Nephron progenitor cell (in vitro differentiated cells): Measurements from ENCODE around the gene PARN.

Source experiments
- DNase-seq: peaks from one replicate; pipeline ENCODE4 v3.0.0; 2021
- H3K27ac Mint-ChIP-seq: 2 replicates; pipeline ENCODE4 v1.8.0; 2021; ENCODE audit warnings: mild to moderate bottlenecking, moderate library complexity, mixed read lengths
- H3K27me3 Mint-ChIP-seq: 2 replicates; pipeline ENCODE4 v1.8.0; 2021; ENCODE audit warnings: mild to moderate bottlenecking, low read depth, mixed read lengths; ENCODE audit not compliant: poor library complexity
- H3K36me3 Mint-ChIP-seq: 2 replicates; pipeline ENCODE4 v1.8.0; 2021; ENCODE audit warnings: low read depth, mixed read lengths
- H3K4me1 Mint-ChIP-seq: 2 replicates; pipeline ENCODE4 v1.8.0; 2021; ENCODE audit warnings: mixed read lengths
- H3K4me3 Mint-ChIP-seq: 2 replicates; pipeline ENCODE4 v1.8.0; 2021; ENCODE audit warnings: mild to moderate bottlenecking, moderate library complexity, mixed read lengths
- H3K9me3 Mint-ChIP-seq: 2 replicates; pipeline ENCODE4 v1.8.0; 2021; ENCODE audit warnings: mild to moderate bottlenecking, moderate library complexity, mixed read lengths
- CTCF ChIP-seq: fragments of 200-600 bp; sonication (generic); IDR thresholded peaks from 2 replicates; pipeline ENCODE4 v1.5.0; 2021; ENCODE audit warnings: antibody characterized with exemption

The PARN gene

GRCh38 chr16:14562691-14563491, 67.2 kb downstream of the PARN start:
- no peak overlapping the region for H3K27ac Mint-ChIP-seq
- no peaks in the 10 kb centered on the region for H3K9me3 Mint-ChIP-seq
- H3K4me3 Mint-ChIP-seq: no peak overlapping the region
- H3K27me3 Mint-ChIP-seq: no peaks in the 10 kb centered on the region
- no peak for DNase-seq
- H3K4me1 Mint-ChIP-seq: peaks cover 13% of the 10 kb centered on the region
- no peaks in the 10 kb centered on the region for H3K36me3 Mint-ChIP-seq
- TF ChIP-seq CTCF: no peak

- TF ChIP-seq CTCF: no peak
- no peak overlapping the region for H3K4me3 Mint-ChIP-seq
- peaks cover 10% of the 10 kb centered on the region for H3K36me3 Mint-ChIP-seq
- no peak for DNase-seq
- H3K27ac Mint-ChIP-seq: no peak overlapping the region
- H3K4me1 Mint-ChIP-seq: peaks cover 13% of the 10 kb centered on the region
- no peaks in the 10 kb centered on the region for H3K27me3 Mint-ChIP-seq
- no peaks in the 10 kb centered on the region for H3K9me3 Mint-ChIP-seq
These were observed 69.5 kb downstream of the PARN start for GRCh38 chr16:14560523-14560922.

- Mint-ChIP-seq H3K4me1 (peaks cover 7% of the 10 kb centered on the region), H3K9me3 (no peaks in the 10 kb centered on the region), H3K4me3 (no peak overlapping the region), H3K36me3 (peaks cover 10% of the 10 kb centered on the region), H3K27me3 (no peaks in the 10 kb centered on the region), H3K27ac (peak overlapping the region; percentile 85)
- DNase-seq: no peak
- no peak for TF ChIP-seq CTCF
These were observed 70.2 kb downstream of the PARN start for GRCh38 chr16:14559809-14560241.

GRCh38 chr16:14553447-14553846, 76.6 kb downstream of the PARN start:
- Mint-ChIP-seq H3K4me3 (no peak overlapping the region), H3K4me1 (no peaks in the 10 kb centered on the region), H3K27me3 (no peaks in the 10 kb centered on the region), H3K27ac (no peak overlapping the region), H3K9me3 (no peaks in the 10 kb centered on the region), H3K36me3 (peaks cover 19% of the 10 kb centered on the region)
- DNase-seq: no peak
- no peak for TF ChIP-seq CTCF

GRCh38 chr16:14549789-14550153, 80.3 kb downstream of the PARN start:
- Mint-ChIP-seq H3K36me3 (peaks cover 16% of the 10 kb centered on the region), H3K9me3 (no peaks in the 10 kb centered on the region), H3K4me1 (peaks cover 8% of the 10 kb centered on the region), H3K4me3 (no peak overlapping the region), H3K27me3 (no peaks in the 10 kb centered on the region), H3K27ac (no peak overlapping the region)
- DNase-seq: no peak
- TF ChIP-seq CTCF: no peak
